Measurements from ENCODE around the gene MAPK9.

DNA sequence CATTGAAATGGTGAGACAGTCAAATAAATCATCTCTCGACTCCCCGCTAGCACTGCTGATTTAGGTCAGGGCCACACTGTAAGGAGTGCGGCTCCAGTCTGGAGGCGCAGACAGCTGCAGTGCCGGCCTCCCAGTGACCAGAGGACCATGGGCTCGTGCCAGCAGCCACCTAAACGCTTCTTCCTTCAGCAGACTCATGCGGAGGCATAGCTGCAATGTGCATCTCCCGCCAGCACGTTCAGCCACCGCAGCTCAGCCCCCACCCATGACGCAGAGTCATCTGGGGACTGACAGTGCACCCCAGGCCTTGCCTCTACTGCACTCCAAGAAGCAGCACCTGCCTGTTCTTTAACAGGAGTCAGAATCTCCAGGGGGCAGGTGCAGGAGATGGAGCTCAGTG, 13.6 kb upstream of the MAPK9 start:
- TF ChIP-seq CTCF (IDR thresholded peaks at IDR 0.05 in 2 of 3, conservative IDR thresholded peaks at IDR 0.05 in 1 of 3; ENCODE audit: borderline replicate concordance in 1 of 3, insufficient read depth in 1 of 3, low read depth in 2 of 3, low read length in 2 of 3) (no peak), REST (IDR thresholded peaks at IDR 0.05; ENCODE audit: low read depth) (no peak), MAX (IDR thresholded peaks at IDR 0.05) (no peak), POLR2AphosphoS5 (IDR thresholded peaks at IDR 0.05; ENCODE audit: low read depth, low read length) (no peak), SRF (IDR thresholded peaks at IDR 0.05; ENCODE audit: low read depth) (no peak), SIN3A (IDR thresholded peaks at IDR 0.05; ENCODE audit: low read depth) (no peak), POLR2A (IDR thresholded peaks at IDR 0.05; ENCODE audit: borderline replicate concordance, extremely low read depth, insufficient read depth, insufficient read length) (no peak), EGR1 (IDR thresholded peaks at IDR 0.05; ENCODE audit: low read depth) (no peak), SP1 (IDR thresholded peaks at IDR 0.05; ENCODE audit: low read depth) (no peak)

All from HCT116 (cell line).